Measurements from ENCODE around the gene SSC5D. TPM values are rescaled to one million over a fixed set of nuclear protein-coding genes. Genes with fewer than 3 reads are reported as not detected.

SSC5D gene
- total RNA-seq, 1 donor from 2014 or later = 13.5 TPM

DNA sequence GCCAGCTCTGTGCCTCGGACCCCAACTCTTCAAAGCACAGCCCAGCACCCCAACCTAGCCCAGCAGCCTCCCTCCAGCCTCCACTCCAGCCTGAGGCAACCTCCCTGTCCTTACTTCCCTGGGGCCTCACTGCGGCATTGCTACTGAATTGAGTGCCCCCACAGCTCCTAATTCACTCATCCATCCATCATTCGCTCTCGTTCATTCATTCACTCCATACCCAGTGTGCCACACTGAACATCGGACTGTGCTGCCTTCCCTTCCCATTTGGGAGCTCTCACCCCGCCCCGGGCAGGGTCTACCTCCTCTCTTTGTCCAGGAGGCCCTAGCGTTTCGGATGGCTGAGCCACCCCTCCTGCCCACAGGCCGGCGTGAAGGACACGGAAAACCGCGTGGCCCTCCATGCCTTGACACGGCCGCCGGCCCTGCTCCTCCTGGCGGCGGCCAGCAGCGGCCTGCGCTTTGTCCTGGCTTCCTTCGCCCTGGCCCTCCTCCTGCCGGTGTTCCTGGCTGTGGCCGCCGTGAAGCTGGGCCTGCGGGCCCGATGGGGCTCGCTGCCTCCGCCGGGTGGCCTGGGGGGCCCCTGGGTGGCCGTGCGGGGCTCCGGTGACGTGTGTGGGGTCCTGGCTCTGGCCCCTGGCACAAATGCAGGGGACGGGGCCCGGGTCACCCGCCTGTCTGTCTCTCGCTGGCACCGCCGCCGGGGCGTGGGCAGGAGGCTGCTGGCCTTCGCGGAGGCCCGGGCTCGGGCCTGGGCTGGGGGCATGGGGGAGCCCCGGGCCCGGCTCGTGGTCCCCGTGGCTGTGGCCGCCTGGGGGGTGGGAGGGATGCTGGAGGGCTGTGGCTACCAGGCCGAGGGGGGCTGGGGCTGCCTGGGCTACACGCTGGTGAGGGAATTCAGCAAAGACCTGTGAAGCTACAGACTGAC, 1.9 kb upstream of the SSC5D start:
- Histone ChIP-seq H3K9me3 (no peaks in the 10 kb centered on the region), H3K4me3 (peak overlapping the region in 1 of 2 donors; percentile 64), H3K4me1 (peaks cover 70% of the 10 kb centered on the region), H3K27ac (peak overlapping the region; percentile 95), H3K27me3 (no peaks in the 10 kb centered on the region), H3K36me3 (no peaks in the 10 kb centered on the region)
- intact Hi-C loops (cut with DNase I) = no loop called here
- no peak for DNase-seq (ENCODE audit: extremely low spot score in 2 of 2)
- TF ChIP-seq POLR2AphosphoS5 (IDR thresholded peaks at IDR 0.05; ENCODE audit: insufficient read depth in 1 of 2, low read depth in 1 of 2) (no peak), POLR2A (IDR thresholded peaks at IDR 0.05) (no peak)
- TF ChIP-seq, protein P1, sequence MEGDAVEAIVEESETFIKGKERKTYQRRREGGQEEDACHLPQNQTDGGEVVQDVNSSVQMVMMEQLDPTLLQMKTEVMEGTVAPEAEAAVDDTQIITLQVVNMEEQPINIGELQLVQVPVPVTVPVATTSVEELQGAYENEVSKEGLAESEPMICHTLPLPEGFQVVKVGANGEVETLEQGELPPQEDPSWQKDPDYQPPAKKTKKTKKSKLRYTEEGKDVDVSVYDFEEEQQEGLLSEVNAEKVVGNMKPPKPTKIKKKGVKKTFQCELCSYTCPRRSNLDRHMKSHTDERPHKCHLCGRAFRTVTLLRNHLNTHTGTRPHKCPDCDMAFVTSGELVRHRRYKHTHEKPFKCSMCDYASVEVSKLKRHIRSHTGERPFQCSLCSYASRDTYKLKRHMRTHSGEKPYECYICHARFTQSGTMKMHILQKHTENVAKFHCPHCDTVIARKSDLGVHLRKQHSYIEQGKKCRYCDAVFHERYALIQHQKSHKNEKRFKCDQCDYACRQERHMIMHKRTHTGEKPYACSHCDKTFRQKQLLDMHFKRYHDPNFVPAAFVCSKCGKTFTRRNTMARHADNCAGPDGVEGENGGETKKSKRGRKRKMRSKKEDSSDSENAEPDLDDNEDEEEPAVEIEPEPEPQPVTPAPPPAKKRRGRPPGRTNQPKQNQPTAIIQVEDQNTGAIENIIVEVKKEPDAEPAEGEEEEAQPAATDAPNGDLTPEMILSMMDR (IDR thresholded peaks at IDR 0.05) = no peak

DNA sequence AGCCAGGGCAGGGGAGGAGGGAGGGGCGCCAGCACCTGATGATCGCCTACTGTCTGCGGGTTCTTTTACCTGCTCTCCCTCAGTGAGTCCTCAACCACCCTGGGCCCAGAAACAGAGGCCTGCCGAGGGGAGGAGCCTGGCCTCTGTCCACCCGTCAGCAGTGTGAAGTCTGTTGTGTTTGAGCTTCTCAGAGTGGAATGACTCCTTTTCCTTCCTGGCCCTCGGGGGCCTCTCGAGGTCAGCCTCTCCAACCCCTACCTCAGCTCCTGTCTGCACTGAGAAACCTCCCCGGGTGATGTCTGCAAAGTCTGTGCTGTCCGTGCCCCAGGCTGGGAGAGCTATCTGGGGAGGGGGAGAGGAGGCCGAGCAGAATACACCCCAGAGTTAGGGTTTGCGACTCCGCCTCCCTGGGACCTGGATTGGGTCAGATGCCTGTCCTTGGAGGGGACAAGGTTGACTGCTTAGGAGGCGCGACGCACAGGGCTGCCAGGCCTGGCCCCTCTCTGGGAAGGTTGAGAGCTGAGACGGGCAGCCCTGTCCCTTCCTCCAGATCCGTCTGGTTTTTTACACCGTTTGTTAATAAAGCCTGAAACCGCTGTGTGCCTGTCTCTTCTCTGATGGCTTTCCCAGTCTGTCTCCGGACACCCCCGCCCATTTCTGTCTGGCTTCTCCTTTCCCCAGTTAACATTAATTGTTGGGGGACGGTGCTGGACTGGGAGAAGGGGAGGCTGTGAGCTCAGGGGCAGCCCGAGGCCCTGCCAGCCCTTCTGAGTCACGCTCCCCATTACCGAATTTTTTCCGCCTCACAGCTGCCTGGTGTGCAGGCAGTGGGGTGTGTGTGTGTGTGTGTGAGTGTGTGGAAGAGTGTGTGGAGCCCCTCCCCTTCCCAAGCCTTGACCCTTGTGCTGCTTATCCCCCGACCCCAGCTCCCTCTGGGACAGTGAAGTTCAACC, 989 bp upstream of the SSC5D start:
- Histone ChIP-seq H3K9me3 (no peaks in the 10 kb centered on the region), H3K4me1 (peaks cover 80% of the 10 kb centered on the region)

DNA sequence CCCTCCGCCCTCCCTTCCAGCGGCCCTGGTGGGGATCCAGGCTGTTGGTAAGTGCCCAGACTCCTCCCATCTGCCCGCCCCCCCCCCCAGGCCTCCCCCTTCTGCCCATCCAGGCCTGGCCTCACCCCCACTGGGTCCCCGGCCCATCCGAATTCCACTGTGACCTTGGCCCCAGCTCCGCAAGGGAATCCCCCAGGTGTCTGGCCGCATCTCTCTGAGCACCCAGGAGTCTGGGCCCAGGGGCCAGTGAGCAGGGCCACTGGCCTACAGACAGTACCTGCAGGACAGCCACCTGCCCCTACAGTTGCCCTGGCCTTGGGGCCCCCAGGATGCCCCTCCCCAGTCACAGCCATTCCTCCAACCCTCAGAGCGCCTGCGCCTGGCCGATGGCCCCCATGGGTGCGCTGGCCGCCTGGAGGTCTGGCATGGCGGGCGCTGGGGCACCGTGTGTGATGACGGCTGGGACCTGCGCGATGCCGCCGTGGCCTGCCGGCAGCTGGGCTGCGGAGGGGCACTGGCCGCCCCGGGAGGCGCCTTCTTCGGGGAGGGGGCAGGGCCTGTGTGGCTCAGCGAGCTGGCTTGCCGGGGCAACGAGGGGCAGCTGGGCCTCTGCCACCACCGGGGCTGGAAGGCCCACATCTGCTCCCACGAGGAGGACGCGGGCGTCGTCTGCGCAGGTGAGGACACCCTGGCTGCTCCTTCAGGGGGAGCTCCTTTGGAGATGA, 912 bp downstream of the SSC5D start:
- no peak for DNase-seq (ENCODE audit: extremely low spot score in 2 of 2)
- TF ChIP-seq POLR2AphosphoS5 (IDR thresholded peaks at IDR 0.05; ENCODE audit: insufficient read depth in 1 of 2, low read depth in 1 of 2) = peak in 1 of 2 donors; percentile 18
- TF ChIP-seq, protein P1 (IDR thresholded peaks at IDR 0.05) = no peak

More for the DNA sequence above, 989 bp upstream of the SSC5D start:
- Histone ChIP-seq H3K27ac (peak overlapping the region; percentile 95), H3K4me3 (peak overlapping the region; percentile 30 to 64), H3K36me3 (no peaks in the 10 kb centered on the region), H3K27me3 (no peaks in the 10 kb centered on the region)
- TF ChIP-seq POLR2A (IDR thresholded peaks at IDR 0.05) (no peak), POLR2AphosphoS5 (IDR thresholded peaks at IDR 0.05; ENCODE audit: insufficient read depth in 1 of 2, low read depth in 1 of 2) (no peak)
- TF ChIP-seq, protein P1 (IDR thresholded peaks at IDR 0.05) = no peak
- peak in 1 of 2 donors; percentile 90 for DNase-seq (ENCODE audit: extremely low spot score in 2 of 2)
- intact Hi-C loops (cut with DNase I) = no loop called here

DNA sequence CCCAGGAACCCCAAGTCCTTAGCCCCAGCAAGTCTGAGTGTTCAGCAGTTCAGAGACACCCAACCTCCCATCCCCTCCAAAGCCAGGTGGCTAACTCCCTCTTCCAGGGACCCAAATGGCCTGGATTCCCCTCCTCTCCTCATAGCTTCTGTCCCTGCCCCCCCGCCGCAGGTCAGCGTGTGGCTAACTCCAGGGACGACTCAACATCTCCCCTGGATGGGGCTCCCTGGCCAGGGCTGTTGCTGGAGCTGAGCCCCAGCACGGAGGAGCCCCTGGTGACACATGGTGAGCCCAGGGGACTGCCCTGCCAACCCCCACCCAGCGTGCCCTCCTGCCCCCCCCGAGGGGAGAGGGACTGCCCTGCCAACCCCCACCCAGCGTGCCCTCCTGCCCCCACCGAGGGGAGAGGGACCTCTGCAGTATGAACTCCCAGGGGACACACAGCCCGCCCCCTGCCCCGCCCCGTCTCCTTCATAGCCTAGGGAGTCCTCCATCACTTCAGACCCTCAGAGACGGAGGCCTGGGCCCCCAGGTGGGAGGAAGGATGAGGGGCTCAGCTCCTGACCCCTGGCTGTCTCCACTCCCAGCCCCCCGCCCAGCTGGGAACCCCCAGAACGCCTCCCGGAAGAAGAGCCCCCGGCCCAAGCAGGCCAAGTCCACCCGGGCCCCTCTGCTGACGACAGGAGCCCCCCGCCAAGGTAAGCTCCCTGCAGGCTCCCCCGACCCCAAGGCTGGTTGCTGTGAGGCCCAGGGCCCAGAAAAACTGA, 1.7 kb downstream of the SSC5D start:
- intact Hi-C loops (cut with DNase I) = no loop called here
- no peaks in the 10 kb centered on the region for H3K27me3 ChIP-seq
- peak overlapping the region; percentile 95 for H3K27ac ChIP-seq
- DNase-seq (ENCODE audit: extremely low spot score in 2 of 2) = no peak
- H3K4me1 ChIP-seq = peaks cover 79% of the 10 kb centered on the region
- TF ChIP-seq POLR2AphosphoS5 (IDR thresholded peaks at IDR 0.05; ENCODE audit: insufficient read depth in 1 of 2, low read depth in 1 of 2) = no peak
- no peak for TF ChIP-seq POLR2A (IDR thresholded peaks at IDR 0.05)
- H3K36me3 ChIP-seq = no peaks in the 10 kb centered on the region
- no peaks in the 10 kb centered on the region for H3K9me3 ChIP-seq
- no peak overlapping the region for H3K4me3 ChIP-seq

More for the DNA sequence above, 912 bp downstream of the SSC5D start:
- no peaks in the 10 kb centered on the region for H3K27me3 ChIP-seq
- intact Hi-C loops (cut with DNase I) = no loop called here
- H3K27ac ChIP-seq = peak overlapping the region; percentile 95
- peaks cover 81% of the 10 kb centered on the region for H3K4me1 ChIP-seq
- H3K9me3 ChIP-seq = no peaks in the 10 kb centered on the region
- no peaks in the 10 kb centered on the region for H3K36me3 ChIP-seq
- peak overlapping the region; percentile 24 to 30 for H3K4me3 ChIP-seq

Measured in vagina (tissue), 2 donors.